H1 (cell line): Measurements from ENCODE around the gene TEX264.

Experiments used
- BCL11A ChIP-seq, 2 experiments: IDR thresholded peaks; one replicate each; pipeline ENCODE4 v1.6.1; 2011; ENCODE audit warnings: low read depth in 2 of 2, low read length in 2 of 2, mild to moderate bottlenecking in 2 of 2
- BRCA1 ChIP-seq: IDR thresholded peaks from 2 replicates; pipeline ENCODE4 v1.6.1; 2012; ENCODE audit warnings: low read depth, low read length, improper control_type of control experiment
- CTCF ChIP-seq, 3 experiments: IDR thresholded peaks; 1 replicate in 2 of 3; 2 replicates in 1 of 3; pipeline versions ENCODE4 v1.5.1 to v1.6.1; 2011; ENCODE audit warnings: low read length in 3 of 3, mild to moderate bottlenecking in 3 of 3, inconsistent platforms in 2 of 3, low read depth in 1 of 3, moderate library complexity in 1 of 3; ENCODE audit not compliant: insufficient read depth in 1 of 3; ENCODE audit errors: control extremely low read depth in 1 of 3
- EZH2 ChIP-seq: fragments of 200-600 bp; sonication (generic); IDR thresholded peaks from 2 replicates; pipeline ENCODE4 v1.7.1; 2012; ENCODE audit warnings: low read depth, mild to moderate bottlenecking, moderate library complexity, low read length, inconsistent platforms; ENCODE audit not compliant: severe bottlenecking
- TCF12 ChIP-seq: IDR thresholded peaks from 2 replicates; pipeline ENCODE4 v1.6.1; 2011; ENCODE audit warnings: low read depth, mild to moderate bottlenecking, low read length

DNA sequence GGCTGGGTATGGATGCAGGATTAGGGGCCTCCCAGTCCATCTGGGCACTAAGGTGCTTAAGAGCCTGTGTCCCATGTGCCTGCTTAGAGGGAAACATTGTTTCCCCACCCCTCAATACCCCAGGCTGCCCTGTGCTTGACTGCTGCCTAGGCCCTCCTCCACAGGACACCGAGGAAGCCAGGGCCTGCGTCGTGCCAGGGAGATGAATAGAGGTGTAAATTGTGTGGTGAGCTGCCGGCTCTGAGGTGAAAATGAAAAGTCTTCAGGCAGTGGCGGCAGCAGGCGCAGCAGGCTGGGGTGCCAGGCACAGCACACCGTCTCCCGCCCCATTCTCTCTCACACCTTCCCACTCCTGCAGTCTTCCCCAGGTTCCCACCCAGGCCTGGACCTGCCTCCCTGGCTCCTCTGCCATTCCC, 21.9 kb downstream of the TEX264 start:
- TF ChIP-seq EZH2 (no peak), TCF12 (no peak), BRCA1 (no peak), CTCF (IDR thresholded peaks at IDR 0.05; ENCODE audit: control extremely low read depth in 1 of 3, insufficient read depth in 1 of 3, low read depth in 1 of 3, low read length in 3 of 3) (no peak), BCL11A (IDR thresholded peaks at IDR 0.05; ENCODE audit: low read depth in 2 of 2, low read length in 2 of 2) (no peak)
